Vagina (tissue), 2 donors: ENCODE data around the gene IL37. TPM values are rescaled to one million over a fixed set of nuclear protein-coding genes. Genes with fewer than 3 reads are reported as not detected.

Experiments used
- DNase-seq, 2 donors: peaks; one replicate each; pipeline ENCODE4 v3.0.0-alpha.2; 2017; ENCODE audit errors: extremely low spot score in 2 of 2
- H3K27ac ChIP-seq: fragments of 200-600 bp; sonication (generic); one replicate; pipeline ENCODE4 v1.5.1; 2019
- H3K27me3 ChIP-seq: fragments of 200-600 bp; sonication (generic); one replicate; pipeline ENCODE4 v1.5.1; 2019
- H3K36me3 ChIP-seq, 2 donors: fragments of 200-600 bp; sonication (generic); one replicate each; pipeline ENCODE4 v1.5.1; 2017 to 2019
- H3K4me1 ChIP-seq: fragments of 200-600 bp; sonication (generic); one replicate; pipeline ENCODE4 v1.5.1; 2019
- H3K4me3 ChIP-seq, 2 donors: fragments of 200-600 bp; sonication (generic); 1 replicate in 1 of 2; 2 replicates in 1 of 2; pipeline ENCODE4 v1.5.1; 2016 to 2019
- H3K9me3 ChIP-seq: fragments of 200-600 bp; sonication (generic); one replicate; pipeline ENCODE4 v1.5.1; 2019
- CTCF ChIP-seq, 3 experiments: fragments of 450-650 bp in 2 of 3; fragments of 200-600 bp in 1 of 3; sonication (generic) in 1 of 3; IDR thresholded peaks; one replicate each; pipeline ENCODE4 v1.5.1; 2017 to 2019; ENCODE audit warnings: antibody characterized with exemption in 3 of 3, mild to moderate bottlenecking in 2 of 3, moderate library complexity in 2 of 3
- POLR2A ChIP-seq, 2 donors: fragments of 450-650 bp; IDR thresholded peaks; one replicate each; pipeline ENCODE4 v1.6.1; 2017; ENCODE audit warnings: antibody characterized with exemption in 2 of 2, mild to moderate bottlenecking in 2 of 2, moderate library complexity in 2 of 2
- POLR2AphosphoS5 ChIP-seq, 2 donors: sonication (generic); formaldehyde crosslinking; IDR thresholded peaks; one replicate each; pipeline ENCODE4 v1.9.0; 2017; ENCODE audit warnings: antibody characterized with exemption in 2 of 2, mild to moderate bottlenecking in 2 of 2, low read depth in 1 of 2; ENCODE audit not compliant: insufficient read depth in 1 of 2
- intact Hi-C: fragments of 100-400 bp; cut with DNase I; formaldehyde crosslinking; loops from one replicate; pipeline ENCODE4 v1.15.1; 2023
- total RNA-seq: library from RNA; depleted of rRNA; stranded (reverse); fragments of >200 nt; gene quantifications from one replicate; pipeline ENCODE4 v1.2.3, GENCODE V29; 2016

Gene IL37
- total RNA-seq, 1 donor from 2014 or later = not detected

DNA sequence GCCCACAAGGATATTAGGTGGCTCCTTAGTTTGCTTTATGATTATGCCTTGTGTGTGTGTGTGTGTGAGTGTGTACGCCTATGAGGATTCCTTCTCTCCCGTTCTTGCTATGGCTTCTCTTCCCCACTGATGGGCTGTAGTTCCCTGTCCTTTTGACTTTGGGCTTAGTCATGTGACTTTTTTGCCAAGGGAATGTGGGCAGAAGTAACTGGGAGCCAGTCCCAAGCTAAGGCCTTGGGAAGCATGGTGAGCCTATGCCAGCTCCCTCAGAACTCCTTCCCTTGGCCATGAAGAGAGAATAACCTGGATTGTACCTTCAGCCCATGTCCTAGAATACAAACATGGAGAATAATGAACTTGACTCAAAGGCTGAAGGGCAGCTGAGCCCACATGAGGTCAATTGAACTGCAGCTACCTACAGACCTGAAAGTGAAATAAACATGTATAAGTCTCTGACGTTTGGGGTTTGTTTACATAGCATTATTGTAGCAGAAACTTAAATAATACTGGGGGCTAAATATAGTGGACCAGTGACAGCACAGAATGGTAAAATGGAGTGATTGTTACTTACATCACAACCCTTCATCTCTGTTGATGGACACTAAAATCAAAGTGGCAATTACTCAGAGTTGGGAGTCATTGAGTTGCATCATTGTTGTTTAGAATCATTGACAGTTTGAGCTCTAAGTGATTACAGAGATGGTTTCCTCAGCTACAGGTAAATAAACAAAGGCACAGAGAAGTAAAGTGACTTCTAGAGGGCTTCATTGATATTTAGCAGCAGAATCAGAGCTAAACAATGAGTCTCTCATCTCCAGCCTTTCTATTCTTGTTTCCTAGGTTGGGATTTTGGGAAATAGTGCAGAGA, 51.6 kb downstream of the IL37 start:
- DNase-seq = no peak
- intact Hi-C loops = no loop called here
- Histone ChIP-seq H3K36me3 (no peaks in the 10 kb centered on the region), H3K27ac (no peak overlapping the region), H3K27me3 (no peaks in the 10 kb centered on the region), H3K4me1 (no peaks in the 10 kb centered on the region), H3K9me3 (no peaks in the 10 kb centered on the region), H3K4me3 (no peak overlapping the region)
- TF ChIP-seq CTCF (IDR thresholded peaks at IDR 0.05) = no peak
- no peak for TF ChIP-seq POLR2AphosphoS5 (IDR thresholded peaks at IDR 0.05; ENCODE audit: insufficient read depth in 1 of 2, low read depth in 1 of 2)
- no peak for TF ChIP-seq POLR2A (IDR thresholded peaks at IDR 0.05)

DNA sequence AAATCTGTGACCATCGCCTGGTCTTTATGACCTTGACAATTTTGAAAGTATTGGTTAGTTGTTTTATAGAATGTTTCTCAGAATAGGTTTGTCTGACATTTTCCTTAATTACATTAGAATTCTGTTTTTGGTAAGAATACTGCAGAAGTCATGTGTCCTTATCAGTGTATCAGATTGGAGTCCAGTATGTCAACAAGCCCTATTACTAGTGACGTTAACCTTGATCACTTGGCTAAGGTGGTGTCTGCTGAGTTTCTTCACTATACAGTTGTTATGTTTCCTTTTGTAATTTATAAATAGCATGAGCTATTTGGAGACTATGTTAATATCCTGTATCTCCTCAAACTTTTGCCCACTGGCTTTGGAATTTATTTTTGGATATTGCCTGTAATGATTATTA, 56.1 kb downstream of the IL37 start:
- intact Hi-C loops = no loop called here
- H3K4me1 ChIP-seq = no peaks in the 10 kb centered on the region

More for the DNA sequence above, 56.1 kb downstream of the IL37 start:
- Histone ChIP-seq H3K9me3 (no peaks in the 10 kb centered on the region), H3K27ac (no peak overlapping the region), H3K4me3 (no peak overlapping the region), H3K27me3 (no peaks in the 10 kb centered on the region), H3K36me3 (no peaks in the 10 kb centered on the region)
- no peak for TF ChIP-seq CTCF (IDR thresholded peaks at IDR 0.05)
- TF ChIP-seq POLR2A (IDR thresholded peaks at IDR 0.05) = no peak
- TF ChIP-seq POLR2AphosphoS5 (IDR thresholded peaks at IDR 0.05; ENCODE audit: insufficient read depth in 1 of 2, low read depth in 1 of 2) = no peak
- DNase-seq = no peak

Other genes starting within 250 kb of the IL37 start
- not detected for gene NT5DC4, start 190.1 kb upstream of the IL37 start, total RNA-seq
- 1.2 TPM for gene CKAP2L, start 146.6 kb upstream of the IL37 start, total RNA-seq
- 0.98 TPM for gene IL1A, start 126.7 kb upstream of the IL37 start, total RNA-seq
- 2.5 TPM for gene IL1B, start 74.4 kb upstream of the IL37 start, total RNA-seq
- gene IL36G, start 66.8 kb downstream of the IL37 start, total RNA-seq = not detected
- gene IL36A, start 94.3 kb downstream of the IL37 start, total RNA-seq = 2.7 TPM
- not detected for gene IL36B, start 141.7 kb downstream of the IL37 start, total RNA-seq
- 0.25 TPM for gene IL36RN, start 148.0 kb downstream of the IL37 start, total RNA-seq
- gene IL1F10, start 156.8 kb downstream of the IL37 start, total RNA-seq = not detected
- gene IL1RN, start 216.4 kb downstream of the IL37 start, total RNA-seq = 253 TPM